Breast epithelium (tissue), 3 donors: ENCODE data around the gene PGM2.

ENCODE experiments used
- CTCF ChIP-seq, 3 donors: fragments of 450-650 bp; IDR thresholded peaks; one replicate each; pipeline ENCODE4 v1.5.1; 2016 to 2017; ENCODE audit warnings: antibody characterized with exemption in 3 of 3, mild to moderate bottlenecking in 3 of 3, moderate library complexity in 3 of 3
- POLR2A ChIP-seq: fragments of 450-650 bp; IDR thresholded peaks from one replicate; pipeline ENCODE4 v1.6.1; 2016; ENCODE audit warnings: antibody characterized with exemption, mild to moderate bottlenecking, moderate library complexity
- POLR2AphosphoS5 ChIP-seq, 3 donors: sonication (generic); formaldehyde crosslinking; IDR thresholded peaks; one replicate each; pipeline ENCODE4 v1.6.1; 2017; ENCODE audit warnings: antibody characterized with exemption in 3 of 3

- no peak for TF ChIP-seq CTCF (IDR thresholded peaks at IDR 0.05)
- TF ChIP-seq POLR2AphosphoS5 (IDR thresholded peaks at IDR 0.05) = no peak
- TF ChIP-seq POLR2A = no peak
Measured at GRCh38 chr4:37902738-37903693, 76.5 kb downstream of the PGM2 start.
